Measurements from ENCODE around the gene SLC9A5.

The SLC9A5 gene, protein sequence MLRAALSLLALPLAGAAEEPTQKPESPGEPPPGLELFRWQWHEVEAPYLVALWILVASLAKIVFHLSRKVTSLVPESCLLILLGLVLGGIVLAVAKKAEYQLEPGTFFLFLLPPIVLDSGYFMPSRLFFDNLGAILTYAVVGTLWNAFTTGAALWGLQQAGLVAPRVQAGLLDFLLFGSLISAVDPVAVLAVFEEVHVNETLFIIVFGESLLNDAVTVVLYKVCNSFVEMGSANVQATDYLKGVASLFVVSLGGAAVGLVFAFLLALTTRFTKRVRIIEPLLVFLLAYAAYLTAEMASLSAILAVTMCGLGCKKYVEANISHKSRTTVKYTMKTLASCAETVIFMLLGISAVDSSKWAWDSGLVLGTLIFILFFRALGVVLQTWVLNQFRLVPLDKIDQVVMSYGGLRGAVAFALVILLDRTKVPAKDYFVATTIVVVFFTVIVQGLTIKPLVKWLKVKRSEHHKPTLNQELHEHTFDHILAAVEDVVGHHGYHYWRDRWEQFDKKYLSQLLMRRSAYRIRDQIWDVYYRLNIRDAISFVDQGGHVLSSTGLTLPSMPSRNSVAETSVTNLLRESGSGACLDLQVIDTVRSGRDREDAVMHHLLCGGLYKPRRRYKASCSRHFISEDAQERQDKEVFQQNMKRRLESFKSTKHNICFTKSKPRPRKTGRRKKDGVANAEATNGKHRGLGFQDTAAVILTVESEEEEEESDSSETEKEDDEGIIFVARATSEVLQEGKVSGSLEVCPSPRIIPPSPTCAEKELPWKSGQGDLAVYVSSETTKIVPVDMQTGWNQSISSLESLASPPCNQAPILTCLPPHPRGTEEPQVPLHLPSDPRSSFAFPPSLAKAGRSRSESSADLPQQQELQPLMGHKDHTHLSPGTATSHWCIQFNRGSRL

DNA sequence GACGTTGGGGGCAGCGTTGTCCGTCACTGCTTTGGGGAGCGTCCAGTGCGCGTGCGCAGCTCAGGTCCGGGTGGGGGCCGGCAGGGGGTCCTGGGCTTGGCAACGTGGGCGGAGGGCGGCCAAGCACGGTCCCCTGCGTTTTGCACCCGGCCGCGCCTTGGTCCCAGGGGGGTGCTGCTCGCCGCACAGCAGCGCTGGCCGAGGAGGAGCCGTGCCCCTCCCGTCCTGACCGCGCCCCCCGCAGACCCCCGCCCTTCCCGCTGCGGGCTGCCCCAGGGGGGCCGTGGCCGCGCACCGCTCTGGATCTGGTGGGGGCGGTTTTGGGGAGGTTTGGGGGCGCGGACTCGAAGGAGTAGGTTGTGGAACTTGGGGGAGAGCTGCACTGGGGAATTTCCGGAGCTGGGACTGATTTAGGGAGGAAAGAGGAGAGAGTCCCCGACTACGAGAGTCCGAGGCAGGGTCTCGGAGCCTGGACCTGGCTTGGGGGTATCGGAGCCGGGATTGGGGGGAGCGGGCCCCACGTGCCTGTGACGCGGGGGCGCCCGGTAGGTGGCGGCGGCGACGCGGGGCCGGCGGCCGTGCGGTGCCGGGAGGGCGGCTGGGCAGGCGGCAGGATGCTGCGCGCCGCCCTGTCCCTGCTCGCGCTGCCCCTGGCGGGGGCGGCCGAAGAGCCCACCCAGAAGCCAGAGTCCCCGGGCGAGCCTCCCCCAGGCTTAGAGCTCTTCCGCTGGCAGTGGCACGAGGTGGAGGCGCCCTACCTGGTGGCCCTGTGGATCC is at the start of gene SLC9A5:
SLC9A5 (plus strand) TSS at position 579 of the 777 bp plus-strand sequence; CDS start at position 615, 36 bp downstream.
- DNase-seq (ENCODE audit: low read depth) = no peak

GRCh38 chr16:67199011-67199807 is 49.6 kb upstream of the SLC9A5 start, which contains the start of gene ELMO3:
ELMO3 (plus strand) TSS chr16:67199131; CDS start chr16:67199327, 196 bp downstream.
- no peak for DNase-seq (ENCODE audit: low read depth)

GRCh38 chr16:67199808-67200198 is 49.0 kb upstream of the SLC9A5 start:
- DNase-seq (ENCODE audit: low read depth) = no peak

- no peak for DNase-seq (ENCODE audit: low read depth)
Measured at GRCh38 chr16:67200491-67200890, 48.3 kb upstream of the SLC9A5 start.

DNA sequence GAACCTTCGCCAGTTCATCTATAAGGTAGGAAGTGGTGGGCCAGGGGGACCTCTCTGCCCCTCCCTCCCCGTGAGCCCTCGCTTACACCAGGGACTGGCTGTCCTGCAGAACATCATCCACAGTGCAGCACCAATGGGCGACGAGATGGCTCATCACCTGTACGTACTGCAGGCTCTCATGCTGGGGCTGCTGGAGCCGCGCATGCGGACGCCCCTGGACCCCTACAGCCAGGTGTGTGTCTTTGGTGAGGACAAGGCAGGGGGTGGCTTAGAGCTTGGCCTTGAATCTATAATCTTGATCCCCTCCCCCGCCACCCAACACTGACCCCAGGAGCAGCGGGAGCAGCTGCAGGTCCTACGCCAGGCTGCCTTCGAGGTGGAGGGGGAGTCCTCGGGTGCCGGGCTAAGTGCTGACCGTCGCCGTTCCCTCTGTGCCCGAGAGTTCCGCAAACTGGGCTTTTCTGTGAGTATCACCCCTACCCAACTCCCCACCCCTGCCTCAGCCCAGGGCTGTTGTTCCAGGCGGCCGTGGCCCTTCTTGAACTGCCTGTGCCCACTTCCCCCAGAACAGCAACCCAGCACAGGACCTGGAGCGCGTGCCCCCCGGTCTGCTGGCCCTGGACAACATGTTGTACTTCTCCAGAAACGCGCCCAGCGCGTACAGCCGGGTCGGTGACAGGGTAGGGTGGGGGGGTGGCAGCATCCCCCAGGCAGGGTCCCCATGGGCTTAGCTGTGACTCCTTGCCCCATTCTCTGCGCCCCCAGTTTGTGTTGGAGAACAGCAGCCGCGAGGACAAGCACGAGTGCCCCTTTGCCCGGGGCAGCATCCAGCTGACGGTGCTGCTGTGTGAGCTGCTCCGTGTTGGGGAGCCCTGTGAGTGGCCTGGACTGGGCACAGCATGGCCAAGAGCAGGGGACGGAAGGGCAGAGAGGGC is 47.1 kb upstream of the SLC9A5 start:
- no peak for DNase-seq (ENCODE audit: low read depth)

DNA sequence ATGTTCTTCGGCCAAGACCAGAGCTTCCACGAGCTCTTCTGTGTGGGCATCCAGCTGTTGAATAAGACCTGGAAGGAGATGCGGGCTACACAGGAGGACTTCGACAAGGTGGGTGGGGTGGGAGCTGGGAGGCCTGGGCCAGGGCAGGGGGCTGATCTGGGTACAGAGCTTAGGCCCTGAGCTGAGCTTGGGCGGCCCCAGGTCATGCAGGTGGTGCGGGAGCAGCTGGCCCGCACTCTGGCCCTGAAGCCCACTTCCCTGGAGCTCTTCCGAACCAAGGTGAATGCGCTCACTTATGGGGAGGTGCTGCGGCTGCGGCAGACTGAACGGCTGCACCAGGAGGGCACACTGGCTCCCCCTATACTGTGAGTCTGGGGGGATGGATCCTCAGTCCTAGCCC is 46.4 kb upstream of the SLC9A5 start:
- DNase-seq (ENCODE audit: low read depth) = no peak

DNA sequence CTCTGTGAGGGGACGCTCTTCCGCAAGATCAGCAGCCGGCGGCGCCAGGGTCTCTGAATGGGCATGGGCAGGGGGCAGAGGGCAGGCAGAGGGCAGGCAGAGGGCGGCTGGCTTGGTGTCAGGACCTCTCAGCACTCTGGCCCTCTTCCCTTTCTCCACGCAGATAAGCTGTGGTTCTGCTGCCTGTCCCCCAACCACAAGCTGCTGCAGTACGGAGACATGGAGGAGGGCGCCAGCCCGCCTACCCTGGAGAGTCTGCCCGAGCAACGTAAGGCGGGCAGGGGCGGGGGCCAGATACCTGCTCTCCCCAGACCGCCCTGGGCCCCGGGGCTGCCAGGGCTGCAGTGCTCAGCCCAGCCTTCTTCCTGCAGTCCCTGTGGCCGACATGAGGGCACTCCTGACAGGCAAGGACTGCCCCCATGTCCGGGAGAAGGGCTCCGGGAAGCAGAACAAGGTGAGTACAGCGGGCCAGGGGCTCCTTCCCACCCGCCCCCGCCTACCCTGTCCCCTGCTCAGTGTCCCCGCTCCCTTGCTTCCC is 45.8 kb upstream of the SLC9A5 start:
- no peak for DNase-seq (ENCODE audit: low read depth)

DNA sequence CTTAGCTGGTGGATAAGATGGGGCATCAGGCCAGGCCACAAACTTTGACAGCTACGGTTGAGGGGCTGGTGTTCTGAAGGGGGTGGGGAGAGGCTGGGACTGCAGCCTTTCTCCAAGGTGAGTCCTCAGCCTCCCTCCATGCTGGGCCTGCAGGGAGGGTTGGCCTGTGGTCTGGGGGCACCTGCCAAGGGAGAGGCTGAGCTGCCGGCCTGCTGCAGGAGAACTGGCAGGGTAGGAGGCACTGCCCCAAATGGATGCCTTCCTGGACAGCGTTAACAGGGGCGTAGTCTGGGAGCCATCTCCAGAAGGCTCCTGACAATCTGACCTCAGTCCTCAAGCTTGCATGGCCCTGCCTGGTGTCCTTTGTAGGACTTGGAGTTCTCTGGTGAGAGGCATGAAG is 44.7 kb upstream of the SLC9A5 start:
- no peak for DNase-seq (ENCODE audit: low read depth)

- DNase-seq (ENCODE audit: low read depth) = no peak
Measured at GRCh38 chr16:67206129-67206837, 42.5 kb upstream of the SLC9A5 start.

DNA sequence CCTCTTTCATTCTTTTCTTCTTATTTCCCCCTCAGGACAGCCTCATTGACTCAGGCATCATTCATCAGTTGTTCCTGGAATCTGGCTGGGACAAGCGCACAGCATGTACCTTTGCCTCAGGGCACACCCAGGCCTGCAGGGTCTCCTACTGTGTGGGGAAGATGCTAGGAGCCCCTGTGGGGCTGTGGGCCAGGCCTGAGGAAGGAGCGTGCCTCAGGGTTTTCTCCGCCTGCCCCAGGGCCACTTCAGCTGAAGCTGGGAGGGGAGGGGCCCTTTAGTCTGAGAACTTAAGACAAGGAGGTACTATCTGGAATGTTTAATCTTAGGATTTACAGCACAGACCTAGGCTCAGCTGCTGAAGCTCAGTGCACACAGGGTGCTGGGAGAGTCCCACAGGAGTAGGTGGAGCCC is 41.9 kb upstream of the SLC9A5 start:
- no peak for DNase-seq (ENCODE audit: low read depth)

GRCh38 chr16:67207249-67208091 is 41.3 kb upstream of the SLC9A5 start:
- no peak for DNase-seq (ENCODE audit: low read depth)

GRCh38 chr16:67208154-67208896 is 40.5 kb upstream of the SLC9A5 start:
- no peak for DNase-seq (ENCODE audit: low read depth)

DNA sequence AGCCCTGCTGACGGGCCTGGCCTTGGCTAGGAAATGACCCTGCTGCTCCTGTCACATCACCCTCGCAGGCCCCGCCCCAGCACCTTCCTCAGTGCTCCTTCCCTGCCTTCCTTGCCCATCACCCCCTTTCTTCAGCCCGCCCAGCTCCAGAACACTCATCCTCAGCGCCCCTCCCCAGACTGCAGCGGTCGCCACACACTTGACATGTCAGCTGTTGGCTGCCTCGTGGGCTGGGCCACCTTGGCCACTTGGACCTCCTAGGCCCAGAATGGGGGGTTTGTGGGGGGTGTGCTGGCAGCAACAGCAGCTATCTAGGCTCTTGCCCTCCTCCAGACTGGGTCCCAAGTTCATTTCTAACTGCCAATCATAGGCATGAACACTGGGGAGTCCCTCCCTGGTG is 39.2 kb upstream of the SLC9A5 start:
- DNase-seq (ENCODE audit: low read depth) = no peak

DNA sequence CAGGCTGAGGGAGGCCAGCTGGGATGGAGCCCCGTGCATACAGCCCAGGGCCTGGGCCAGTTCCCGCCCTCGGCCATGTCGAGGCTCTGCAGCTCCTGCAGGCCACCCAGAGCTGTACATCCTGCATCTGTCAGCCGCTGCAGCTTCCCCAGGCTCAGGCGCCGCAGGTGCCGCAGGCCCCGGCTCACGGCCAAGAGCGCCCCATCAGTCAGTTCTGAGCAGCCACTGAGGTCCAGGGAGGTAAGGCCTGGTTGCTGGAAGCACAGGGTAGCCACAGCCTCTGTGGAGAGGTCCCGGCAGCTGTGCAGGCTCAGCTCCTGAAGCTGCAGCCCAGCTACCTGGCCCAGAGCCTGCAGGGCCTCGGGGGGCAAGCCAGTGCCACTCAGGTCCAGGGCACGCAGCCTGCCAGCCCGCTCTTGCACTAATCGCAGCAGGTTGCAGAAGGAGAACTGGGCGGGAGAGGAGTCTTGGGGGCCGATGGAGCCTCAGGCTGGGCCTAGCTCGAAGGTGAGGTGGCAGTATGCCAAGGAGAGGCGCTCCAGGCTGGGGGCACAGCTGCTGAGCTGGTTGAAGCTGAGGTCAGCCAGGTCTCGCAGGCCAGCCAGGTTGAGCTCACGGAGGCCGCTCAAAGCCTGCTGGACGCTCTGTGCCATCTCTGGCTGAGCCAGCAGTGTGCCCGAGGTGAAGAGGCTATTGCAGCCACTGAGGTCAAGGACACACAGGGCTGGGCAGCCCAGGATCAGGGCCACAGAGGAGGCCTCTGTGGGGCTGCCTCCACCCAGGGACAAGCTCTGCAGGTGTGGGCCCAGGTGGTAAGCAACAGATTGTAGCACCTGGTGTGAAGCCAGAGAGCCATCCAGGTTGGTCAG is 38.5 kb upstream of the SLC9A5 start:
- DNase-seq (ENCODE audit: low read depth) = no peak

- DNase-seq (ENCODE audit: low read depth) = no peak
Measured at GRCh38 chr16:67211674-67212073, 37.1 kb upstream of the SLC9A5 start.

GRCh38 chr16:67212766-67213165 is 36.0 kb upstream of the SLC9A5 start:
- DNase-seq (ENCODE audit: low read depth) = no peak

All from activated T-helper 9 cell treated with anti-CD3 and anti-CD28 coated beads, Interleukin-2, amount 50 U/mL, for 16 hours (primary cell).